ENCODE data around the gene FCMR. TPM values are rescaled to one million over a fixed set of nuclear protein-coding genes. Genes with fewer than 3 reads are reported as not detected.
A peak's percentile ranks its signal among the peaks of the same experiment; 100 is the strongest.

Gene FCMR
- total and polyA plus RNA-seq, 10 of the 15 experiments (the other 5 are each of a cell fraction or from before 2014, with no cell fraction given): 79.7 to 245 (median 123) TPM

DNA sequence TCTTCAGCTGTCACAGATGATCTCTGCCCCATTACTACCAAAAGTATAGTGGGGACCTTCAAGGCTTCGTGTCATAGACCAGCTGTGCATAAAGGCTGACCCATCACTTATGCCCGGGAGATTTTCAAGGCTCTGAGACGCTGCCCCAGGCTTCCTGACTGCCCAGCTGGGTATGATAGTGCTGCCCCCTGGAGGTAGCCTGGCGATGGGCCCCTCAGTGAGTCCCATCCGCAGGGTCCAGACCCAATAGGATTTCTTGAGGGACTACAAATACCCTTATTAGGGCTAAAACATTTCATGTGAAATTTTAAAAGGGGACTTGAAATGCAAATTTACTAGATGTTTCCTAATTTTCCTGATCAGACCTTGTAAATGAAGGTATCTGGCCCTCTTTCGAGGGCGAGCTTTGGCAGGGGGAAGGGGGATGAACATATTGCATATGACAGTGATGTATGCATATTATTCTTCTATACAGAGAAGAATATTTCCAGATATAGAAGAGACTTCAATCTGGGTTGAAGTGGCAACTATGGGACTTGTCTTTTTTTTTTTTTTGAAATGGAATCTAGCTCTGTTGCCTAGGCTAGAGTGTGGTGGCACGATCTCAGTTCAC is 11.7 kb upstream of the FCMR start:
- in situ Hi-C loops (cut with MboI) (no loop called here), intact Hi-C loops (cut with micrococcal nuclease; ENCODE audit: unreplicated experiment) (loop anchor here (1.0 to 5.0 kb wide), 2 partner anchors 68 to 119 kb away; partner anchors contain the start of genes IL20, PFKFB2 and YOD1)
- H2AFZ ChIP-seq (ENCODE audit: control insufficient read depth, low read depth, low read length): no peak overlapping the region
- ATAC-seq (peak; percentile 60), FAIRE-seq (no peak), DNase-seq (ENCODE audit: low read depth, low spot score) (no peak)
- TF ChIP-seq ELK1 (IDR thresholded peaks at IDR 0.05; ENCODE audit: low read depth, low read length) (0 out of 2 replicates have a peak, but pooled peaks have one; percentile 17), BHLHE40 (IDR thresholded peaks at IDR 0.05; ENCODE audit: borderline replicate concordance in 1 of 2, low read depth in 2 of 2, low read length in 1 of 2) (0 out of 4 replicates have a peak, but pooled peaks of 1 of the 2 experiments have one; percentile 20), TCF3 (IDR thresholded peaks at IDR 0.05; ENCODE audit: borderline replicate concordance, insufficient read depth, low read depth, low read length) (0 out of 2 replicates have a peak, but pooled peaks have one; percentile 17), TCF12 (IDR thresholded peaks at IDR 0.05; ENCODE audit: low read depth, low read length) (peak; percentile 56), BRCA1 (IDR thresholded peaks at IDR 0.05; ENCODE audit: low read depth, low read length) (no peak), SIN3A (IDR thresholded peaks at IDR 0.05; ENCODE audit: low read depth, low read length) (0 out of 2 replicates have a peak, but pooled peaks have one; percentile 36), YY1 (IDR thresholded peaks at IDR 0.05; ENCODE audit: low read depth, low read length) (peak; percentile 60), NBN (IDR thresholded peaks at IDR 0.05) (peak; percentile 15; the same call in 1 of the 2 replicates), CBFB (IDR thresholded peaks at IDR 0.05; ENCODE audit: low read depth) (no peak), EZH2 (IDR thresholded peaks at IDR 0.05; ENCODE audit: borderline replicate concordance, control insufficient read depth, low read depth, low read length) (no peak), E2F4 (IDR thresholded peaks at IDR 0.05; ENCODE audit: low read depth, low read length) (0 out of 2 replicates have a peak, but pooled peaks have one; percentile 31), POU2F2 (IDR thresholded peaks at IDR 0.05; ENCODE audit: borderline replicate concordance, low read depth, low read length) (0 out of 3 replicates have a peak, but pooled peaks have one; percentile 55), SMC3 (IDR thresholded peaks at IDR 0.05; ENCODE audit: borderline replicate concordance, low read length) (peak; percentile 75; the same call in 1 of the 2 replicates), RAD21 (IDR thresholded peaks at IDR 0.05; ENCODE audit: insufficient read depth, low read depth, low read length) (peak; percentile 86), TBL1XR1 (IDR thresholded peaks at IDR 0.05; ENCODE audit: low read depth, low read length) (no peak), SMAD1 (IDR thresholded peaks at IDR 0.05; ENCODE audit: low read depth, partially characterized antibody) (no peak)
- TF ChIP-seq, protein P1, sequence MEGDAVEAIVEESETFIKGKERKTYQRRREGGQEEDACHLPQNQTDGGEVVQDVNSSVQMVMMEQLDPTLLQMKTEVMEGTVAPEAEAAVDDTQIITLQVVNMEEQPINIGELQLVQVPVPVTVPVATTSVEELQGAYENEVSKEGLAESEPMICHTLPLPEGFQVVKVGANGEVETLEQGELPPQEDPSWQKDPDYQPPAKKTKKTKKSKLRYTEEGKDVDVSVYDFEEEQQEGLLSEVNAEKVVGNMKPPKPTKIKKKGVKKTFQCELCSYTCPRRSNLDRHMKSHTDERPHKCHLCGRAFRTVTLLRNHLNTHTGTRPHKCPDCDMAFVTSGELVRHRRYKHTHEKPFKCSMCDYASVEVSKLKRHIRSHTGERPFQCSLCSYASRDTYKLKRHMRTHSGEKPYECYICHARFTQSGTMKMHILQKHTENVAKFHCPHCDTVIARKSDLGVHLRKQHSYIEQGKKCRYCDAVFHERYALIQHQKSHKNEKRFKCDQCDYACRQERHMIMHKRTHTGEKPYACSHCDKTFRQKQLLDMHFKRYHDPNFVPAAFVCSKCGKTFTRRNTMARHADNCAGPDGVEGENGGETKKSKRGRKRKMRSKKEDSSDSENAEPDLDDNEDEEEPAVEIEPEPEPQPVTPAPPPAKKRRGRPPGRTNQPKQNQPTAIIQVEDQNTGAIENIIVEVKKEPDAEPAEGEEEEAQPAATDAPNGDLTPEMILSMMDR (IDR thresholded peaks at IDR 0.05 in 2 of 3, conservative IDR thresholded peaks at IDR 0.05 in 1 of 3; ENCODE audit: control insufficient read depth in 2 of 3, extremely low read depth in 1 of 3, insufficient read depth in 1 of 3, low read depth in 3 of 3, low read length in 3 of 3): peak; percentile 84 to 92 (median 90)
- CTCF ChIA-PET: interaction anchor here (0.7 to 13.5 kb wide), 43 partner anchors 9 to 522 kb away, joined by 3 to 643 read pairs (median 5); partner anchors contain the start of genes DYRK3, EIF2D, FCAMR and FCMR
- POLR2A ChIA-PET: interaction anchor here (0.6 to 13.3 kb wide), 6 partner anchors 9 to 212 kb away, joined by 3 to 222 read pairs (median 4); partner anchors contain the start of gene FCMR
- peaks cover 40% of the 10 kb centered on the region for H3K4me1 ChIP-seq (ENCODE audit: control insufficient read depth, insufficient read depth, low read length)
- no peaks in the 10 kb centered on the region for H3K27me3 ChIP-seq (replicated peaks in 1 of 2; ENCODE audit: control insufficient read depth in 2 of 2, insufficient read depth in 2 of 2, low read length in 1 of 2)
- WGBS (ENCODE audit: insufficient coverage, insufficient replicate concordance, low lambda C conversion rate, missing lambda C conversion rate): 48% methylated on average over 8 of the region's 8 CpGs
- no peak overlapping the region for H3K27ac ChIP-seq (ENCODE audit: control insufficient read depth, insufficient read depth)
- no peaks in the 10 kb centered on the region for H3K9me3 ChIP-seq (replicated peaks; ENCODE audit: control insufficient read depth, insufficient read depth, low read length)
- no peak overlapping the region for H3K4me3 ChIP-seq
- H3K4me2 ChIP-seq (ENCODE audit: control insufficient read depth, insufficient read depth): no peak overlapping the region
- BruUV-seq (replicated peaks): no TSS peak
- RAD21 ChIA-PET (ENCODE audit: unreplicated experiment): interaction anchor here (0.5 to 13.5 kb wide), 20 partner anchors 8 to 396 kb away, joined by 3 to 371 read pairs (median 5); partner anchors contain the start of genes DYRK3, FCMR and IL20
- no peak overlapping the region for H3K9ac ChIP-seq (ENCODE audit: control insufficient read depth, insufficient read depth, low read length)
- SMC1A ChIA-PET (ENCODE audit: uncharacterized antibody, unreplicated experiment): interaction anchor here (0.6 to 10.3 kb wide), 27 partner anchors 9 to 264 kb away, joined by 3 to 431 read pairs (median 4); partner anchors contain the start of genes FCMR, IL20 and PIGR
- no peaks in the 10 kb centered on the region for H4K20me1 ChIP-seq (ENCODE audit: control insufficient read depth, insufficient read depth)
- H3K79me2 ChIP-seq (ENCODE audit: control insufficient read depth, insufficient read depth, low read length): no peaks in the 10 kb centered on the region
- no peaks in the 10 kb centered on the region for H3K36me3 ChIP-seq (ENCODE audit: control insufficient read depth in 2 of 2, insufficient read depth in 2 of 2, low read length in 1 of 2)

Data from GM12878 (cell line).